Effector CD8-positive, alpha-beta T cell (primary cell): ENCODE data around the gene FNDC3B.
A peak's percentile ranks its signal among the peaks of the same experiment; 100 is the strongest.

Experiments used
- DNase-seq: peaks from one replicate; lab custom pipeline; 2025; lab: John Stamatoyannopoulos, UW

Gene FNDC3B

DNA sequence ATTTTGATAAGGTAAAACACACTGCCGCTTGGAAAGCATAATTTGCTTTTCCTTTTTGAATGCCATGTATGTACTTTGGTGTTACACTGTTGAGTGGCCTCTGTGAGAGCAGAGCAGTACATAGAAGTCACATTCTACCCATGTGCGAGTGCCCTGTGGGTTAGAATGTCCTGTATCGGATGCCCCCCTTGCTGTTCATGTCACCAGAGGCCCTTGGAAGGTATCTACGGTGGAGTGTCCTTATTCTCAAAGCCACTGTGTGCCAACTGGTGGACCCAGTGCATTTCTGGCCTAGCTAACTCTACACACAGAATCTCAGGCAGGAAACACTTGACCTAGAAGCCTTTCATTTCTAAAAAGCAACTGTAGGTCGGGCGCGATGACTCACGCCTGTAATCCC, 271.8 kb downstream of the FNDC3B start:
- no peak for DNase-seq

DNA sequence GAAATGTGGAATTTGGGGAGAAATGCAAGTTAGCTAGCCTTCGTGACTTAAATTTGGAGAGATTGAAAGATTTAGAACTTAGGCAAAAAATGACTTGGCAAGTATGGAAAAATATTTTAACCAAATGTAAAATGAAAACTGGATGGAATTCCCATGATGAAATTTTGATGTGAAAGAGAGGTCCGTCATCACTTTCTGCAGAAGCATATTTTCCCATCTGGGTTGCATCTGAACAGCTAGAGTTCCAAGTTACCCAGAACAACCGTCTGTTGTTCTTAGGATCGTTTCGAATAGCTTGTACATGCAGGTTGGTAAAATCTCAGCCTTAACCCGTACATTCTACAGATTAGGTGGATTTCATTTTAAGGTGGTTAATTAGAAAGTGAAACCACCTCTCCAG, 272.6 kb downstream of the FNDC3B start:
- DNase-seq, result no peak

DNA sequence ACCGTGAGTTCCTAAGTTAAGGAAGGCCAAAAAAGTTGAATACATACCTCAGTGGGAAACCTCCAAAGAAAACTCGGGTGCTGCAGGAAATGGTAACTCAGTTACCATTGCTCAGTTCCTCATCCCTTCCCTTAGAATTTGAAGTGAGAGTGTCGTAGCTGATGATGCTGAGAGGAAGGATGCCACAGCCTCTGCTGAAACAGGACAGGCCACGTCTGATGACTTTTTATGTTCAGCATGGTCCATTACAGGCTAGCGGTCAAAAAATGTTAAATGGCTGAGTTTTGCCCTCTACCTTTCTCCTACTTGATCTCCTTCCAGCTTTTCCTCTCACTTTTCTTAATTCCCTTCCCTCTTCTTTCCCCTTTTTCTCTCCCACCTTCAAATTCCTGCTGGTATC, 273.3 kb downstream of the FNDC3B start:
- no peak for DNase-seq

DNA sequence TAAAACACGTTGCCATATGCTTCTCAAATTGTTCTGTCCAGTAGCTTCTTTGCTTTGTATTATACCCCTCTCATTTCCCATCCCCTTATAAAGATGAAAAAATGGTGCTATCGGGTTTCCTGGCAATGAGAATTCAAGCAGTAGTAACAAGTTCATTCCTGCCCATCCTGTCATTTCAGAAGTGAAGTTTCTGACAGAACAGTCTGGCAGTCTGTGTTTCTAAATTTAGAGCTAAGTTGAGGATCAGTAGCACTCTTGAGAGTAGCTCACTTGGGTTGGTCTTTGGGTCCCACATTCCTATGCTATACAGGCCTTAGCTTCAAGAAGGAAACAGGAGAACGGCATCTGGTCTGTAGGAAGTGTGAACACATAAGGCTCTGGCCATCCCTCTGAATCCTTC, 274.3 kb downstream of the FNDC3B start:
- no peak for DNase-seq

DNA sequence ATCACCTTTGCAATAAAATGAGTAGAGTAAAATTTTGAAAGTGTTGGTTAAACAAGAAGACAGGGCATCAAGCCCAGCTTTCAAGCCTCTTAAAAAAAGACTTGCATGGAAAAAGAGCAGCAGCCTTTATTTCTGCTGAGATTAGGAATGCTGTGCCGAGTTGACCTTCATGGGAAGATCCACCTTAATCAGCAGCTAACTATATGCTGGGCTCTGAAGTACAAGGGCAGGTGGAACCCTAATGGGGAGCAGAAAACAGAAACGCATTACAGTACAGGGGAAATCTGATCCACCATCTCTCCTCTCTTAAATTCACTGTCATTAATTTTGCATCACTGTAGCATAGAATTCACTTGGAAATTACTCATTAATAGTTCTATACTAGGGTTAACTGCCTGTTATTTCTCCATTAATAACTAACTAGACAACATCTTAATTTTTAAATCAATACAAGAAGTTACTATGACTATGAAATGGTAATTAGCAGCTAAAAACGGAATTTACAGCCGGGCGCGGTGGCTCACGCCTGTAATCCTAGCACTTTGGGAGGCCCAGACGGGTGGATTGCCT, 275.3 kb downstream of the FNDC3B start:
- DNase-seq, result no peak

DNA sequence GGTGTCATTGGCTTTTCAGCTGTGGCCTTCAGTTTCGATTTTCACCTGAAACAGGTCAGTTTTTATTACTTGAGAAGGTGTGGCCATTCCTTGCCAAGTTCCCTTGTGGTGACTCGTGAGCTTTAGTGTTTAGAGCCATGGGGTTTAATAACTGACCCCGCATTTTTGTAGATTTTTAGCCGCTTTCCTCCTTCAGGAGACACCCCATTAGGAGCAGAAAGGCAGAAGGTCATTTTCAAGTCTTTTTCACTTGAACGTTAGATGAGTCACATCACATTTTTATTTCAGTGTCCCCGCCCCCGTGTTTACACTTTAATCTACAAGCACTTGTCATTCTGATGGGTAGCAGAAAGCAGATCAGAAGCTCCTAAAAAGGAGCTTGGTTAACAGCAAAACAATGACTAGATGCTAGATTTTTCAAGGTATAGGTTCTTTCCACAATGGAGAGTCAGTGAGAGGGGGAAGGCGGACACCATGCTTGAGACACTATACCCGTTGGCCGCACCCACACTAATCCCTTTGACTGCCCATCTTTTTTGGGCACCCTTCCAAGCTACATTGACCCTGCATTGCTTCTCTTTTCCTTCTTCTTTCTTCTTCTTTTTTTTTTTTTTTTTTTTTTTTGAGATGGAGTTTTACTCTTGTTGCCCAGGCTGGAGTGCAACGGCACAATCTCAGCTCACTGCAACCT, 276.2 kb downstream of the FNDC3B start:
- no peak for DNase-seq

DNA sequence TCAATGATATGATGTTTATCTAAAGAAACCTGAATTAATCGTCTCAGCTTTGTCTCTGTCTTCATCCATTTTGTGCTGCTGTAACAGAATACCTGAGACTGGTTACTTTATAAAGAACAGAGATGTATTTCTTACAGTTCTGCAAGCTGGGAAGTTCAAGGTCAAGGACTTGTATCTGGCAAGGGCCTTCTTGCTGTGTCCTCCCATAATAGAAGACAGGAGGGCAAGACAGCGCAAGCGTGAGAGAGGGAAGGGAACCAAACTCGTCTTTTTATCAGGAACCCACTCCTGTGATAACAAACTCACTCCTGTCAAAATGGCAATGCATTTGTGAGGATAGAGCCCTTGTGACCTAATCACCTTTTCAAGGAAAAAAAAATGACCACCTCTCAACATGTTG, 277.4 kb downstream of the FNDC3B start:
- no peak for DNase-seq

DNA sequence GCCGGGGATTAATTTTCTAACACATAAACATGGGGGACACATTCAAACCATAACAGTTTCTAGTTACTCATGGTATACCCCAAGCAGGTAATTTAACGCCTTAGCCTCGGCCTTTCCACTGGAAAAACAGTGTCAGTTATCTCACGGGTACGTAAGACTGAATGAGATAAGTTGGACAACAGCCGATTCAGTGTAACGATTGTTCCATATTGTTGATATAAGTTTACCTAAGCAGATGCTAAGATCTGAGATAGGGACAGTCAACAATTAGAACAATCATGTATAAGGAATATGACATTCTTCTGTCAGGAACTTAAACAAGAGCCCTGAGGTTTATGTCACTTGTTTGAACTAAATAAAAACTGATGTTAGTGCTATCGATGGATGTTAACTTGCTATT, 278.1 kb downstream of the FNDC3B start:
- no peak for DNase-seq

DNA sequence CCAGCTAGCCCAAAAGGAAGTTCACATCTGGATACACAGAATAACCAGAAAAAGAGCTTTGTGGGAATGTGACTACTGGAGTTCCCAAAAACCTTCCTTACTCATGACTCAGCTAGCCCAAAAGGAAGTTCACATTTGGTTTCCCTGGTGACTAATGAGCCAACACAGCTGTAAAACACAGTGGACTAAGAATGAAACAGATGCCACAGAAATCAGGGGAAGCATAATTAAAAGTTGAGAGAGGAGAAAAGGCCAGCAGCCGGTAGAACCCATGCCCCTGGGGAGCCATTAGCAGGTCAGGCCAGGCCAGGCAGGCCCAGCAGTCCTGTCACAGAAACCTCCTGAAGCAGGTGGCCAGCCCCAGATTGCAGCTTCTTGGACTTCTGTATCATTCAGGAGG, 278.6 kb downstream of the FNDC3B start:
- no peak for DNase-seq

DNA sequence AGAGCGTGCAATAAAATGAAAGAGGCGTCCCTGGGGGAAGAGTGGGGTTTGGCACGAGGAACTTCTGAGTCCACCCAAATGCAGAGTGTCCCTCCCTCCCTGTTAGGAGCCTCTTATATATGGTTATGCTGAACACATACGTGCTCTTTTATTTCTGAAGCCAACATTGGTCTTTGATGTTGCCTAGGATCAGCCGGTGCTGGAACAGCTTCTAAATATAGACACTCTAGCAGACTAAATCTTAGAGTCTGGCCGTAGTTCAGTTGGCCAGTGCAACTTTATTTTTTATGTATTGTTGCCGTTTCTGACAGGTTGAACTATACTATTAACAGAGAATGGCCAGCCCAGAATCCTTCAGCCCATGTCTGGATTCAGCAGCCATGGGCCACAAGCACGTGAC, 280.2 kb downstream of the FNDC3B start:
- no peak for DNase-seq

DNA sequence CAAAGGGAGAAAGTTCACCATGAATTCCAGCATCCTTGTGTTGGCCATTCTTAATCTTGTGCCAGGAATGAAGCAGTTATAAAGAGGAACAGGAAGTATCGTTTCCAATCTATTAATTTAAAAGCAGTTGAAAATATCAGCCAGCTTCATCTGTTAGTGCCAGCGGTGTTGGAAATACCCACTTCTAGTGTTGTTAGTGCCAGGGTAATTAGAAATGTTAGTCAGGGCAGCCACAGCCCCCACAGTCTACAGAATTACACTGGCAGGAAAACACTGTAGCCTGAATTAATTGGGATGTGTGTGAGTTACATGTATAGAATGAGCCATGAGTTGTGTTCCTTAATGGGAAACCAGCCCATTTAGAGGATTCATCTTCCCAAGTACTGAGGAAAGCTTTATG, 281.1 kb downstream of the FNDC3B start:
- no peak for DNase-seq

DNA sequence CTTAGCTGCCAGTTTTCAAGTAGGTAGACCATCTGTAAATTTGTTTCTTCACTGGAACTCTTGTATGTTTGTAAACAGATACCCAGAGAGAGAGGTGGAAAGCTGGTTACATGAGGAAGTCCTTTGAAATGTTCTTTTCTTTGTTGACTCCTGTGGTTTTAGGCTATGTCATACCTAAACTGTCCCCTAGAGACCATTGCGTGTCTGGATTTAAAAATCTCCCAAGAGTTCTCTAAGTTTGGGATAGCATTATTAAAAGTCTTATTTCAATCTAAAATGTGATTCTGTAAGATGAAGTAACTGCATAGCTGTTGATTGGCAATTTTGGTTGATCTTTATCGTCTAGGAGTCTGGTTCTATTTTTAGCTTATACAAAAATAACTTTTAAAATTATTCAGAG, 281.7 kb downstream of the FNDC3B start:
- DNase-seq, result no peak

DNA sequence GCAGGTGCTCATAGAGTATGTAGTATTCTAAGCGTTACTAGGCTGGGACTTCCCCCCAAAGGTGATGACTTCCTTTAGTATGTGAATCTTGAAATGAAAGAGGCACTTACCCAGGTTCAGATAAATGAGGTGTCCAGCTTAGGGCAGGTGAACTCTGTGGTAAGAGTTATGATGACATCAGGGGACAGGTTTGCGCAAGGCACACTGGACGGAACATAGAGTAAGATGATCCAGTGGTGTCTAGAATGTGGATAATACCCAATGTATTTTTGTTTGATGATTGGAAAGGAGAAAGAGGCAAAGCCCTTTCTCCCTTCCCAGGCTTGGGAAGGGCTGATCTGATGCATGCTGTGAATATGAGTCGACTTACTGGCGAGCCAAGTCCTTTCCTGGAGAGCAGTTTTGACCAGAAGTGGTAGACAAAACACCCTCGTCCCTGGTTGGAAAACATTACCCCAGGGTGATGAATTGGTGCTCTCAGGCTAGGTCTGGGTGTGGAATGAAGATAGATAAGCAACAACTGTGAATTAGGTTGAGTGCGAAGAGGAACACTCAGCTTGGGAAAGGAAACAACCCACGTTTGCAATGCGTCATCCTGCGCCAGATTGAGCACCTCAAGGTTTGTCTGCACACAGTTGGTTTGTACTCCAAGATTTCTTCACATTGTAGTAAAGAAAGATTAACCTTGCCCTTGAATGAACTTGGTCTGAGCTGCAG, 284.7 kb downstream of the FNDC3B start:
- DNase-seq, result no peak

DNA sequence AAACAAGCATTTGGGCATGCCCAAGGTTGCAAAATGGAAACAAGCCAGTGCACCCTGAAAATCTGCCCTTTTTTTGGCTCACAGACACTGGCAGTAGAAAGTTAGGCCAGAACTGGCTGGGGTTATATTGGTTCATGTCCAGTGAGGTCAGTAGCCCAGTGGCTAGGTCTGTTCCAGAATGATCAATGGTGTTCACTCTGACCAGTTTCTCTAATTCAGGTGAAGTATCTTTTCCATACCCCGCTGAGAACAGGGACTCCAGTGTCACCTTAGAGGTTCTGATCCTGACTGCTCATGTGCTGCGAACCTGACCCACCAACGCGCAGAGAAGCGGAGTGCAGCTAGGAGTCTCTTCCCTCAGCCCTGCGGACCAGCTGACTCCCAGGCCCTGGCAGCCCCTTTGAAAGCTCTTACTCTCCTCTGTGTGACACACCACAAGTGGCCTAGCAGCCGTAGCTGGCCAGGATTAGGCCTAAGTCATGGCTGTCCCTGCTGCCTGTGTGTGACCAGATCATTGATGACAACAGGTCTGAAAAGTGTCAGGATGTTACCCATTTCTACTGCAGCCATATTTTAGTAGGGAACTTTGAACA, 285.3 kb downstream of the FNDC3B start:
- no peak for DNase-seq

DNA sequence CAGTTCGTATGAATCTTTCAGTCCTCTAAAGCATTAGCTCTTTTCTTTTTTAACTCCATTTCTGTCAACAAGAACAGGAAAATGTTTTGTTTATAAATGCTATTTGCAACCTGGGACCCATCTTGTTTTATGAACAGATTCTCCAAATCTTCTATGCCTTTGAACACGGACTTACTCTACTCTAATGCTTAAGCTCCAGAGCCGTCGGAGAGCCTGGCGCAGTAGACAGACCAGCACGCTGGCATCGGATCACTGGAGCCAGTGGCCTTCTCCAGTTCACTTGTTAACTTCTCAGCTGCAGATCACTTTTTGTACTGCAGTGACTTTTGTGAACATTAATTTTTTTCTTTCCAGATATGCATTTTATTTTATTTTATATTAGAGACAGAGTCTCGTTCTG, 286.1 kb downstream of the FNDC3B start:
- no peak for DNase-seq

DNA sequence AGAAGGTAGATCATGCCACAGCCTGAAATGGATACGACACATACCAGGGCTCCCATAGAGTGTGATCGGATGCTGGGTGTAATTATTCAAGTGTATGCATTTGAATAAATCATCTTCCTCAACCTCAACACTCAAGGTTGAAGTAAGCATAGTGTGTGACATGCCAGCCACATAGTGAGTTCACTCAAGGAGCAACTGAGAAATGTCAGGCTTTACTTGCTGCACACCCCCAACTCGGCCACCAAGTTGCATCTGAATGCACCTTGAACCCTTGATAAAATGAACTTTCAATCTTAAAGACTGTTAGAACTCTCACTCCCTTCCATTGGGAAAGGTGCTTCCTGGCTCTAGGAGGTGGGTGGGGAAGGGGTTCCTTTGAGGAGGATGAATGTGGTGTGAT, 287.6 kb downstream of the FNDC3B start:
- DNase-seq, result no peak

DNA sequence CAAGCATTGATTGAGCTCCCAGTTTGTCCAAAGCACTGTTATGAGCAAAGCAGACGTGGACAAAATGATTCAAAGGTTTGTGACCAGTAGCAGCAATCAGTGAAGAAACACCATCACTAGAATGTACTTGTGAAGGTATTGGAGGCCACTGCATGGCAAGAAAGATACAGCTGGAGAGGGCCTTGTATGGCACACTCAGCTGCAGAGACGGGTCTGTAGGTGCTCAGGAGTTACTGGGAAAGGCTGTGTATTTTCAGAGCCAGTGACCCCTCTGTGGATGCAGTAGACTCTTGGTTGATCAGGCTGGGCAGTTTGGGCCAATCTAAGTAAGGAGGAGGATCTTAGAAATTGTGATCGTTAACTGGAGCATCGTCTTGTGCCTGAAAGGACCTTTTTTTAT, 288.9 kb downstream of the FNDC3B start:
- DNase-seq, result no peak

DNA sequence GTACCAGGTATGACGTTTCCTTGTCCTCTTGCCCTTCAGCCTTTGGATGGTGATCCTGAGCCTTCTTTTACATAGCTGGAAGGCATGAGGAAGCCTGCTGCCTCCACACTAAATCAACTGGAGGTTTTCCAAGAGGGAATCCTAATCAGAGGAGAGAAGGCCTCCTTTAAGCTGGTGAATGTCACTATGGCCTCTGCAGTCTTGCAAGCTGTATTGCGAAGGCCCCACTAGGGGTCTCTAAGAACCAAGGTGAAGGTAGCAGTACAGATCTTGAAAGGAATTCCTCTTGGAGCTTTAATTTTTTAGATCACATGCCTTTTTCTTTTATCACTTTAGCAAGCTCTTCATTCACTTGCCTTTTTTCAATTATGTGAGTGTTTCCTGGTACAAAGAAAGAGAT, 289.7 kb downstream of the FNDC3B start:
- no peak for DNase-seq

DNA sequence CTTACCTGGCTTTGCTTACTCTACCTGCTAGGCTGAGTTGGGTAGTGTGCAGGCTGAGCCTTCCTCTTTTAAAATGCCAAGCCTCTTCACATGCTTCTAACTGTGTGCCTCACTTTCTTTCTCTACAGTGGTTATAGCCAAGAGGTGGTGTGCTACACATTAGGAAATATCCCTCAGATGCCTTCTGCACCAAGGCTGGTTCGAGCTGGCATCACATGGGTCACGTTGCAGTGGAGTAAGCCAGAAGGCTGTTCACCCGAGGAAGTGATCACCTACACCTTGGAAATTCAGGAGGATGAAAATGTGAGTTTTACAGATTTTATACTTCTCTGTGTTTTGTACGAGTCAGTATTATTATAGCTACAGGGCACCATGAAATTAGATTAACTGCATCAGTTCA, 291.0 kb downstream of the FNDC3B start:
- DNase-seq, result no peak

DNA sequence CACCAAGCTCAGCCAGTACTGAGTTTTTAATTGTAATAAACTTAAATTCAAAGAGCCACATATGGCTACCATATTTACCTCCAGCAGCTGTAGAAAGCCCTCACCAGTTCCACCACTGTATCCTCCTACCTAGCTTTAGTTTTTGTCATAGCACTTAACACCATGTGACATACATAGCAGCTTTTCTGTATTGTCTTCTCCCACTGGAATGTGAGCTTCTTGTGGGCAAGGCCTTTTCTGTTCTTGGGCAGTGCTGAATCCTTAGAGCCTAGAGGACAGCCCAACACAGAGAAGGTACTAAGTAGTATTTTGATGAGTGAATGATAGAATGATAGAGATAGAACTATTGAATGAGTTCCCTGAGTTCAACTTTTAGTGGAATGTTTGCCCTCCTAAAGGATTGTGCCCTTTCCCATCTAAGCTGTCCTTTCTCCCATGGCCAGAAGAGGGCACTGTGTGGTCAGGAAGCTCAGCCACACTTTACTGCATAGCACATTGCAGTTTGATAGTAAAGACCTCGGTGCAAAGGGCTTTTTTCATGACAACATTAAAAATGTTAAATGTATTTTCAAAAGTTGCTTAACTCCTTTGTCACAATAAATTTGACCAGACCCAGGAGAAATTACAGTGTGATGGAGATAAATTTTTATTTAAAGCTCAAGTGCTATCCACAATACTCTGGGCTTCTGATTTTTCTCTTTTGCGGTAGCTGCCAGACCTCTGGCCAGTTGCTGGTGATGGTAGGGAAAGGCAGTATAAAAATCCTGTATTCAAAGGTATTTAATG, 293.1 kb downstream of the FNDC3B start:
- DNase-seq, result peak; percentile 6

DNA sequence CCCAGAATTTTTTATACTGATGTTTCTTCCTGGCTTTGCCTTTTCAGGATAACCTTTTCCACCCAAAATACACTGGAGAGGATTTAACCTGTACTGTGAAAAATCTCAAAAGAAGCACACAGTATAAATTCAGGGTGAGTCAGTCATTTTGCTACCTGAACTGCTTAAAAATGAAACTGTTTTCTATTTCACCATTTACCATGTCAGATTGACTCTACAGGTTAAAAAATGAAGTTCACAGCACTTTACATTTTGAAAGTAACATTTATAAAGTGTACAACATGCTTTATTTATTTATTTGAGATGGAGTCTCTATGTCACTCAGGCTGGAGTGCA, 293.6 kb downstream of the FNDC3B start:
- no peak for DNase-seq

DNA sequence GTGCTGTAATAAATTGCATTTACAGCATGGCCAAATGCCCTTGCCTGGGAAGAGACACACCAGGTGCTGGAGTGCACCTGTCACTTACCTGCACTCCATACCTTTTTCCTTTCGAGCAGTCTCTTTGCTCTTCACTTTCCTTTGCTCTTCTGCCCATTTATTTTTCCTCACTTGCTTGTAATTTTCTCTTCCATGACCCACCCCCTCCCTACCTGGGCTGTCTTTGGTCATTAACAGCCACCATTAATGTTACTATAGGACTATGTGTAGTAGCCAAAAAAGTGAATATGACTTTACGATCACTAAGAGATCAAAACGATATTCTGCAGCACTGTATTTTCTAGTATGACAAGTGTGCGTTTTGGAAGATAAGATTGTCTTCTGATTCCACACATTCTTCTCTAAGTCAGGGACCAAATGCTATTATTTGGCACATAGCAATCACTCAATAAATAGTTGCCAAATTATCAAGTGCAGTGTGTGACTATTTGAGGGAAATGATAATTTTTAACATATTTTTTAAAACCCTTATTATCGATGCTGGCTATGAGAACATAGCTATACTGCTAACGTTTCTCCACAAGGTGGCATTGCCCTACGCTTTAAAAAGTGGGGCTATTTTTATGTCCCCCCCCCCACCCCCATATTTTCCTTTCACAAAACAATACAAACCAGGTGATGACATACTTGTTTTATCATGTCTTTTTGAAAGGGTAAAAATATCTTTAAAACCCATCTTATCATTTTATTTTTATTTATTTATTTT, 294.5 kb downstream of the FNDC3B start:
- no peak for DNase-seq
